Measurements from ENCODE around the gene MLN. TPM values are rescaled to one million over a fixed set of nuclear protein-coding genes. Genes with fewer than 3 reads are reported as not detected.

Gene MLN
- total RNA-seq, 4 donors from 2014 or later, result not detected

DNA sequence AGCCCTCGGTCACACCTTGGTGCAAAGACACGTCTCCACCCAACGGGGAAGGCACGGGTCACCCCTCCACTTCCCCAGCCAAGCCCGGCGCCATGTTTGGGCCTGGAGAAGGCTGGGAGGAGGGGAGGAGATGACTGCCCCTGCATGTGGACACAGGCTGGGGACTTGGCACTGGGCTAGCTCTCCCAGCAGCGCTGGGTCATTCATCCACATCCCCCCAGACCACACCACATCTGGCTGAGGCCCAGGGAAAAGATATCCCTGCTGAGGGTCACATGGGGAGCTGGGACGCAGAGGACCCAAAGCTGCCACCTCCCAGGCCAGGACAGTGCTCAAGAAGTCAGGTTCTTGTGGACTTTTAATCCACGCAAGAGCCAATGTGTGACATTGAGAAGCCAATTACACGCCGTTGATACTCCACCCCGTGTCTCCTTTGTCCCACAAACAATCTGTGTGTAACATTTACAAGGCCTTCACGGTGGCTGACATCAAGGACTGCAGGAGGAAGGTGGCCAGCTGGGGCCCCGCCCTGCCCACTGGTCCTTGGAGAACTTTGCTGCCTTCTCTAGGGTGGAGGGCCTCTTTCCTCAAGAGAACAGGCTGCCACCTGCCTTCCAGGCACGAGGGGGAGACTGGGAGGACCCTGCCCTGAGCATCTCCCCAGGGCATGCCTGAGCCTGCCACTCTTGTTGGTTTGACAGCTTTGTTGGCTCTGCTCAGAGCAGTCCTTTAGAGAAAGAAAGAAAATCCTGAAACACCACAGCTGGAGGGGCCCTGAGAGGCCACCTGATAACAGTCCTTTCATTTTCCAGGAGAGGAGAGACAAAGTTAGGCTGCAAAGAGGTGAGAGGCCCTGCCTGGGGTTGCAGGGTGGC is 51.8 kb downstream of the MLN start:
- TF ChIP-seq CTCF (IDR thresholded peaks at IDR 0.05; ENCODE audit: low read depth), result no peak

GRCh38 chr6:33750244-33750991 is 53.4 kb downstream of the MLN start:
- TF ChIP-seq CTCF (IDR thresholded peaks at IDR 0.05; ENCODE audit: low read depth), result no peak

DNA sequence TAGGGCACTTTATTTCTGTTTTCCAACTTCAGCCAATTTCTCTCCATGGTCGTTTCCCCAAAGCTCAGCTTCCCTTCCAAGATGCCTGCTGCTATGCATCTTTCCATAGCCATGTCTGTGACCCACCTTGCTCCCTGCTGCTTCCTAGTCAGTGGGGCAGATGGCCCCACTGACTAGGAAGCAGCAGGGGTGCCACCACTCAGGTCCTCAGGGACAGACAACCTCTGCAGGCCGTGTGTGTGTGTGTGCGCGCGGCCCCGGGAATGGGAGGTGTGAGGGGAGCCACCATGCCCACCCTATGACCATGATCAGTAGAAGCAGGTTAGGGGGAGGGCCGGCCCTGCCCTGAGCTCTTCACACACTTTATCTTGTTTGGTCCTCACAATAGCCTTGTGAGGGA is 54.4 kb downstream of the MLN start:
- no peak for TF ChIP-seq CTCF (IDR thresholded peaks at IDR 0.05; ENCODE audit: low read depth)

DNA sequence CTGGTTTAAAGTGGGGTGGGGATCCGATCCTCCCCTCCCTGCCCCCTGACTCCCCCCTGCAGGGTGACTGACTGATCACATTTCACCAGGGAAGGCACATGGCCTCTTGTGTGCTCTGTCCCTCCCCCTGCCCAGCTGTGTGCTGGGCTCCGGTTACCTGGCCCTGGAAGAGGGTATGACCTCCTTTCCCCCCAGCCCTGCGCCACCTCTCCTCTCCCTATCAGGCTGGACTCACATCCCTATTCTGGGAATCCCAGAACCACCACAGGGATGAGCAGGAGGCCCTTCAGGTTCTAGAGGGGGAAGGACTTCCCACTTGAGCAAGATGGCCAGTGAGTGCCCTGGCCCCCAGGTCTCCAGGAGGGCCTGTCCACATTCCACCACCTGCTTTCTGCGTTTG is 55.0 kb downstream of the MLN start:
- TF ChIP-seq CTCF (IDR thresholded peaks at IDR 0.05; ENCODE audit: low read depth), result no peak

GRCh38 chr6:33747823-33748222 is 56.0 kb downstream of the MLN start:
- no peak for TF ChIP-seq CTCF (IDR thresholded peaks at IDR 0.05; ENCODE audit: low read depth)

DNA sequence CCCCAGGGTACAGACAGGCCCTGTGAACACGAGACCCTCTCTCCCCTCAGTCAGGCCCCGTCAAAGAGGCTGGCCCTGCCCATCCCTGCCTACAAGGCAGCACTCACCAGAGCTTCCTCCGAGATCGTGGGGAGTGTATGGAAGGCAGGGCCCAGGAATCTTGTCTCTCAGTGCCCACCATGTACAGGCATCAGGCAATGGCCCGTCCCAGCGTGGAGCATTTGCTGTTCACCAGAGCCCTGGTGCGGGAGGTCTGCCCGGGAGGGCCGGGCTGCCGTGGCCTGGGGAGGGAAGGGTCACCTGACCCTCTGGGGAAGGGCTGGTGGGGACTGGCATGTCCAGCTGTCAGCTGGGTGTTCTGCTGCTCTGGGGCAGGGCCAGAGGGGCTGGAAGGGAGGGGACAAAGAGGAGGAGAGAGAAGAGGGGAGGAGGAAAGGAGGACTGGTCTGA is 57.1 kb downstream of the MLN start, which contains the start of gene IP6K3:
TSS of gene IP6K3 (minus strand) at position 255 of the 450 bp plus-strand sequence. CDS start 11,429 bp downstream, outside the sequence.
- no peak for TF ChIP-seq CTCF (IDR thresholded peaks at IDR 0.05; ENCODE audit: low read depth)

DNA sequence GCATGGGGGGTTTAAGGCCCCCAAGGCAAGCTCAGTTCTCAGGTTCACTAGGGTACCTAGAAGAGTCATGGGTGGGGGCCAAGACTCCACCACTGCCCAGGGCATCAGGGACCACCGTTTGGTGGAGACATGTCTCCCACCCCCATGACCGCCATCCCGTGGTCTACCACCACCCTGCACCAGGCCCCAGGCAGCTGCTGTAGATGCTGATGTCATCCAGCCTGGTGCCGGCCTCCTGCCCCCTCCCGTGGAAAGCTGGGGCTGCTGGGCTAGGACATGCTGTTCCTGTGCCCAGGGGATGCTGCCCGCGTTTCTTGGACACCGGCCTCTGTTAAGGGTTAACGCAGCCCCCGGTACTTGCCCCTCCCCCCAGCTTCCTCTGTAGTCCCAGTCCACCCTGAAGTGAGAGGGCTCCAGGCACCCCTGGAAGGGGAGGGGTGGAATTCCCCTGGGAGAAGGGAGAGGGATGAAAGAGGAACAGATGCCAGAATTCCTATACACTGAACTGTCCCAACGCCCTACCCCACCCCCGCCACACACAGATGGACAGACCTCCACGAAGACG is 57.7 kb downstream of the MLN start:
- no peak for TF ChIP-seq CTCF (IDR thresholded peaks at IDR 0.05; ENCODE audit: low read depth)
